T1000 (cell line): Measurements from ENCODE around the gene LDLRAP1.

Source experiments
- DNase-seq: peaks from one replicate; lab custom pipeline; 2025; ENCODE audit warnings: mixed read lengths; lab: John Stamatoyannopoulos, UW

Gene LDLRAP1

DNA sequence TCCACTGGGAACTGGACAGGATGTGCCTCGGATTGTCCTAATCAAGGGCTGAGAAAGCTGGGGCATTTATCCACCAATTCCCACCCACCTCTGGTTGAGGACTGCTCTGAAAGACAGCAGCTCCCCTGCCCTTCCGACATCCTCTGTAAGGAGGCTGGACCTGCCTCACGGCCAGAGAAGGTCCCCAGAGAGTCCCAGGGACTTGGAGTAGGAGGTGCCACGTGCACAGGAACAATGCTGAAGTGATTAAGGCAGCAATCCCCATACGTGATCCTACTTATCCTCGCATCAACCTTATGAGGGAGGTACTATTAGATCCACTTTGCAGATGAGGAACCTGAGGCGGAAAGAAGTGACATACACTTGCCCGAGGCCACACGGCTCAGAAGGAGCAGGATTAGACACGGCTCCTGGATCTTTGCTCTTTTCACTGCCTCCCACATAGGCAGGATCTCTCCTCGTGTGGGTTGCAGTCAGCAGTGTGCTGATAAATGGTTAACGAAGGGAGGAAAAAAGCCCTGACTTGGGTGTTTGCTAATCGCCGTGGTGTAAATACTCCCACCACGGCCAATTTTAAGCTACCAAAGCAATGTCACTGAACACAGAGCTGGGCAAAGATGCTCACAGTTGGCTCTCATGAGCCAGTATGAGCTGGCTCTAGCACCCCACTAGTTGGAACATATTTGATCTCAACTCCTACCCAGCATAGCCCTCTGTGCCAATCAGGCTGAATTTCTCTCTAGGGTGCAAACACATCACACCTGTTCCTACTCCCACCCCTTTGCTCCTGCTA, 18.6 kb upstream of the LDLRAP1 start:
- no peak for DNase-seq

DNA sequence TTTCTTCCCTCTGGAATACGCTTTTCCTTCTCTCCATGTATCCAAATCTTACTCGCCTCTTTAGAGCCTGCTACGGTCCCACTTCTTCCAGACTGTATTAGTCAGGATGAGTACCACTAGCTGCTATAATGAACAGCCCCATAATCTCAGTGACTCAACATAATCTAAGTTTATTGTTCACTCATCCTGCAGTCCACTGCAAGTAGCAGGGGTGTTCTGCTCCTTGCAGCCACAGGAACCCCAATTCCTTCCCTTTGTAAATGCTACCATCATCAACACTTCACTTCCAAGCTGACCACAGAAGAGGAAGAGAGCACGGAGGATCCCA, 18.1 kb upstream of the LDLRAP1 start:
- DNase-seq, result no peak

DNA sequence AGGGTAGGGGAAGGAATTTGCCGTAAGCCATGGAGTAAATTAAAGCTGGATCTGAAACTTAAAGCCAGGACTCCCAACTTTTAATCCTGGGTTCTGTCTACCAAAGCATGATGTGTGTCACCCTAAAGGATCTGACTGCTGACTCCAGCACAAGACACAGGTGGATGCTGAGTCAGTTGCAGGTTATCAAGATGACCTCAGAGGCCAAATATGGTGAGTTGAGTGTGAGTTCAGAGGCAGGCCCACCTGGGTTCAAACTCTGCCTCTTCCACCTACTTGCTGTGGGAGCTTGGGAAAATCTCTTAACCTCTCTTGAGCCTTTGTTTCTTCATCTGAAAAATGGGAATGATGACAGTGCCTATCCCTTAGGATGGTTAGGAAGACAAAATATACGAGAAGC, 16.7 kb upstream of the LDLRAP1 start:
- DNase-seq, result no peak

DNA sequence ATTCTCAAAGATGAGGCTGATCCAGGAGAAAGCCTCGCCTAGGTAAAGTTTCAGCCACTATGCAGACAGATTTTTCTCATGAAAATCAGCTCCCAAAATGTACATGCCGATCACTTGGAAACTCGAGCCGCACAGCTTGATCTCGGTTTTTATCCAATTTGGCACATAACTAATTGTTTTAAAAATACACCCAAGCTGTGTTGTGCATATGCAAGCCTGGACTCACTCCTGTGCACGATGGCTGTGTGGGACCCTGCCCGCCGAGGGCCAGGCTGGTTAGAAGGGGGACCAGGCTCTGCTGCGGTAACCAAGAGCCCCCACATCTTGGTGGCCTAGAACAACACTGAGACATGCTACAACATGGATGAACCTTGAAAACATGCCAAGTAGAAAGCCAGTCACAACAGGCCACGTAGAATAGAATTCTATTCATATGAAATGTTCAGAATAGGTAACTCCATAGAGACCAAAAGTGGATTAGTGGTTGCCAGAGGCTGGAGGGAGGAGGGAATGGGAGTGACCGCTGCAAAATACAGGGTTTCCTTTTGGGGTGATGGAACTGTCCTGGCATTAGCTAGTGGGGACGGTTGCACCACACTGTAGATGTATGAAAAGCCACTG, 16.1 kb upstream of the LDLRAP1 start:
- DNase-seq, result no peak

DNA sequence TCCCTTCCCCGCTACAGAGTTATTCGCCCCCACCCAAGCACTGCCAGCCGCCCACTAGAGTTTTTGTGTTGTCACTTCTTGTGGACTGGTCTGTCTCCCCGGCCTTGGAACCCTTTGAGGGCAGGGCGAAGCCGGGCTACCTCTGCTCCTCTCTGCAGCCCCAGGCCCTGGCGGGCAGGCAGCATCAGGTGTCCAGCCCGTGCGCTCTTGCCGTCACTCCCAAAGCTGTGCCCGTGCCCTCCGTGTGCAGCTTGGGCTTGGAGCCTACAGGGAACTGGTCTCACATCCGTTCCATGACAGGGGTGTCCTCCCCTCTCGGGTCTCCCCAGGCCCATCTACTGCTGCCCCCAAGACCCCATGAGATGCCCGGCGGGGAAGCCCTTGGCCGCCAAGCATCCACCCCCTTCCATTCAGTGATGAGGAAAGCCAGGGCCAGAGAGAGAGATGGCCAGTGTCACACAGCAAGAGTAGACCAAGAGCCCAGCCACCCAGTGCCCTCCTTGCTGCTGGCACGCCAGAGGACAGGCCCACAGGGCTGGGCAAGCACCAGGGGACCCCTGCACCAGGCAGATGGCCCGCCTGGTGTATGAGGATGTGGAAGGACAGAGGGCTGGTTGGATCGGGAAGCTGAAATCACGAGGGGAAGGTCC, 15.3 kb upstream of the LDLRAP1 start:
- no peak for DNase-seq

DNA sequence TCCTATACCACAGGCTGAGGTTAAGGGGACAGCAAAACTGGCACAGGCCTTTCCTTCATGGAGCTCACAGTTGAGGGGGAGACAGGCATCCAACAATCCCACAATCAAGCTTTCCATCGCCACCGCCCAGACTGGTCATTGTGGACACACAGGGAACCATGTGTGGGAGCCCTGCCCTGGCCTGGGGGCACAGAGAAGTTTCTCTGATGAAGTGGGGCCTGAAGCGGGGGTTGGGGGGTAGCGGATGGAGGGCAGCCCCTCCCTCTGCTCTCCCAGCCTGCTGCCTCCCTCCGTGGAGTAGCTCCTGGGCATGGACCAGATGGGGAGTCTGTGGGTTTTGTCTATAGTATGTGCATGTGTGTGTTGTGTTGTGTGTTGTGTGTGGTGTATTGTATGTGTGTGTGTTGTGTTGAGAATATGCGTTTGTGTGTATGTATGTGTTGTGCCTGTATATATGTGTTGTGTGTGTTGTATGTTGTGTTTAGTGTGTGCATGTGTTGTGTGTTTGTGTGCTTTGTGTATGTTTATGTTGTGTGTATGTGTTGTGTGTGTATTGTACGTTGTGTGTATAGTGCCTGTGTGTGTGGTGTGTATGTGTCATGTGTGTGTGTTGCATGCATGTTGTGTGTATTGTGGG, 14.4 kb upstream of the LDLRAP1 start:
- DNase-seq, result no peak

DNA sequence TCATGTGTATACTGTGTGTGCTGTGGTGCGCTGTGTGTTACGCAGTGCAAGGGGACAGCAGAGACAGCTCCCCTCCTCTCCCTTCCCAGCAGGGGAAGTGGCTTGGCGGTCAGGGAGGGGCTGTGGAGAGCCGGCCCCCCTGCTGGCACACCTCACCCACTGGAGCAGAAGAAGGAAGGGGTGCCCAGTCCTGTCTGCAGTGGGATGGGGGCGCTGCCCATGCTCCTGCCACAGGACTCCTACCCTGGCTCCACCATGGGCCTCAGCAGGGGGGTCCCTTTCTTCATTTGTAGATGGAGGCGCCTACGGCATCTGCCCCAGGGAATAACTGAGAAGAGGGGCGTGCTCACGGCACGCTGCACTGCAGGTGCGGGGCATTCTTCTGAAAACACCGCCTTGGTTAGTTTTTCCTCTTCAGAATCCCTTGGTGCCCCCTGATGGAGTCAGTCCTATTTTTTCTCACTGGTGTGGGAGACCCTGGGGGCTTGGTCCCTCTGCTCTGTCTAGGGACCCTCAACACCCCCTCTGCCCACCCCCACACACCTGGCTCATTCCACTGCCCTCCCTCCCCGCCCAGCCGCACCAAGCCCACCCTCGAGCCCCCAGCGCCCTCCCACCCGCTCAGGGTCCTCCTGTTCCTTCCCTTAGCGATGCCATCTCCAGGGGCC, 13.8 kb upstream of the LDLRAP1 start:
- no peak for DNase-seq

DNA sequence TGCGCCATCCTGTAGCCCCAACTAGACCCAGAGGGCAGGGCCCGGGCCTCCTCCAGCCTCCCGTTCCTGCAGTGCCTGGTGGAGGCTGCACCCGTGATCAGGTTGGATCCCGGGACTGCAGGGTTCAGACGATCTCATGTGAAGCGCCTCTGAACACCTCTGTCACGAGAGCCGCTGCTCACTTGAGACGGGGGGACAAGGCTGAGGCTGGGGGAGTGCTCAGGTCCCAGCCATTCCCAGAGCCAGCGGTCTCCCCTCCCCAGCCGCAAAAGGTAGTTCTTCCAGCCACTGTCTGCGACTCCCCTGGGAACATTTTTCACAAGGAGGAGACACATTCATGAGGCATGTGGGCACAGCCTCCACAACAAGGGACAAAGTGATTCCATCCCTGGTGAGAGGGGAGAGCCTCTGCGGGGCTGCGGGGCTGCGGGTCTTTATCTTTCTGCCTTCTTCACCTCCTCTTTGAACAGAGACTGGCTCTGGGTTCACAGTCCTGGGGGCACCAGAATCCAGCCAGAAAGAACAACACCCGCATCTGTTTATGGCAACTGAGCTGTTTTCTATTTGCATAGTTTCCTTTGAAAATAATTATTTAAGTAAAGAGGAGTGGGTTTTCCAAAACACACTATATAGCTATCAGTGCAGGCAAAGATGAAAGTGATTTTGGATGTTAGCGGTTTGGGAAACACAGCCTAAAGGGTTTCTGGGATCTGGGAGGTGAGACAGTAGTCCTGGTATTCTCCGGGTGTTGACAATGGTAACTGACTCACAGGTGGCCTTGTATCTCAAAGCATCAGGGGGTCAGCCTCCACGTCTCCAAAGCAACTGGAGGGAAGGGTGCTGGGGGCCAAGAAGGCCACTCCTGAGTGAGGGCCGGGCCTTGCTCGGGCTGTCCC, 13.0 kb upstream of the LDLRAP1 start:
- DNase-seq, result no peak

DNA sequence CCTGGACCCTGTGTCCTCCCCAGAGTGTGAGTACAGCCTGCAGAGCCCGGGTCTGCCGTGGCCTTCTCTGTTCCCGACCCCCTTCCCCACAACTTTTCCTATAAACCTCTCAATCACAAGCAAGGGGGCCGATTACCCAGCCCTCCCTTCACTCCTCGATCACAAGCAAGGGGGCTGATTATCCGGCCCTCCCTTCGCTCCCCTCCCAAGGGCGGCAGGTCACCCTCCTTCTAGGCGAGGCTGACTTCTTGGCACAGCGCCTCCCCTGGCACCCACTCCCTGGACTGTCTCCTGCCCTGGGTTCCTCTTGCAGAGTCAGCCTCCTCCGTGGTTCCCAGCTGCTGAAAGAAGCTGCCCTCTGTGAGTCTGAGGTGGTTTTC, 12.3 kb upstream of the LDLRAP1 start:
- DNase-seq, result no peak

DNA sequence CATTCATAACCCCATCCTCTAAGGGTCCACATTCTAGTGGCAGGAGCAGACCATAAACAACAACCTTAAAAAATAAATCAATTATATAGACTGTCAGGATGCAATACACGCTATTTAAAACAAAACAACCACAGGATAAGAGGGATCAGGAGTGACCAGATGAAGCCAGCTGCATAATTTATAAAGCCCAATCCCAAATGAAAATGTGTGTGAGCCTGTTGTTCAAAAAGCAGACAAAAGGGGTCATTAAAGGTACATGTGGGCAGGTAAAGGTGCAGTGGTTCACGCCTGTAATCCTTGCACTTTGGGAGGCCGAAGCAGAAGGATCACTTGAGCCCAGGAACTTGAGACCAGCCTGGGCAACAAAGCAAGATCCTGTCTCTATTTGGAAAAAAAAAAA, 10.4 kb upstream of the LDLRAP1 start:
- DNase-seq, result no peak

DNA sequence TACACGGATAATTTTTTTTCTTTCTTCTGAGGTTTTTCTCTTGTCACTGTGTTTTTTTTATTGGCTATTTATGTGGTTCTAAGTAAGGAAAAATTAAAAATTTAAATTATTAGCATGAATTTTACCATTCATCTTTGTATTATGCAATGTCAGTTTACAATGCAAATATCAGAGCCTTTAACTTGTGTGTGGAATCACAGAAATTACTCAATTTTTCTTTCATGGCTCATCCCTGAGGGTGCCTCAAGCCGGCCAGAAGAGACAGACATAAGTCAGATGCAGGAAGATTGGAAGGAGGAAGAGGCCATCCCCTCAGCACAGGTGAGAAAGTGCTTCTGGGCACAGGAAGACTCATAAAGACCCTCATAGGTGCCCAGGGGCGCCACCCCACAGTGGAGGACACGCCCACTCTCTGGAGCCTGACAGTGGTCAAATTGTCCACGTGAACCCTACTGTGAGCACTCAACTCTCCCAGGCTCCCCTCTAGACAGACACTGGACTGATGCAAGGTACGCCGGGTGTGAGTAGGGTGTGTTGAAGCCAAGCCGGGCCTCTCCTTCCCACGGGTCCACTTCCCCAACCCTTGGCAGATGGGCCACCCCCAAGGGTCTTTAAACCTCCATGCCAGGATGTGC, 9.5 kb upstream of the LDLRAP1 start:
- no peak for DNase-seq

DNA sequence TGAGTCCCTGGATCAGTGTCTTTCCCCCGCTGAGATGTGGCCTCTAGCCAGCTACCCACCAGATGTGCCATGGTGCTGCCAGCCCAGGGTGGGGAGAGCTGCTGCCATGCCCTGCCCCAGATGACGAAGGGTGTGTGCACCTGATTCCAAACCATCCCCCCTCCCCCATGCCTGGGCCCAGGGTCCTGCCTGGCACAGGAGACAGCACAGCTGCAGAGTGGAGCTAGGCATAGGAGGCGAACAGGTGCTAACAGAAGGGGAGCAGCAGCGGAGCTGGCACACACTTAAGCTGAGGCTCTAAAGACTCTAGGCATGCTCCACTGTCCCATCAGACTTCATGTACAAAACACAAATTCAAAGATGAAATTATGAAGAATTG, 9.0 kb upstream of the LDLRAP1 start:
- no peak for DNase-seq

DNA sequence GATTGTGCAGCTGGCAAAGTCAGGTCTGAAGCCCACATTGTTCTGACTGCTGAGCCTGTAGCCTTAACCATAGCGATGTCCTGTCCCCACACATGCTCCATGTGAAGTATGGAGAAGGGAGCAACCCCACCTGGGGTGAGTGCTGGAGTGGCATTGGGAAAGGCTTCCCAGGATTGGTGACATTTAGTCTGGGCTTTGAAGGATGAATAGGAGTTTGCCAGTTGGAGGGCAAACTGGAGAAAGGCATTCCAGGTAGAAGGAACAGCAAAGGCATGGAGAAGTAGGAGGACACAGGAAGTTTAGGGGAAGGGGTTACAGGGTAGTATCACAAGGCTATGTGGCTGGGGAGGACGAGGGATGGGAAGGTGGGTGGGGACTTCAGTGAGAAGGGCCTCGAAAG, 7.3 kb upstream of the LDLRAP1 start:
- DNase-seq, result no peak

DNA sequence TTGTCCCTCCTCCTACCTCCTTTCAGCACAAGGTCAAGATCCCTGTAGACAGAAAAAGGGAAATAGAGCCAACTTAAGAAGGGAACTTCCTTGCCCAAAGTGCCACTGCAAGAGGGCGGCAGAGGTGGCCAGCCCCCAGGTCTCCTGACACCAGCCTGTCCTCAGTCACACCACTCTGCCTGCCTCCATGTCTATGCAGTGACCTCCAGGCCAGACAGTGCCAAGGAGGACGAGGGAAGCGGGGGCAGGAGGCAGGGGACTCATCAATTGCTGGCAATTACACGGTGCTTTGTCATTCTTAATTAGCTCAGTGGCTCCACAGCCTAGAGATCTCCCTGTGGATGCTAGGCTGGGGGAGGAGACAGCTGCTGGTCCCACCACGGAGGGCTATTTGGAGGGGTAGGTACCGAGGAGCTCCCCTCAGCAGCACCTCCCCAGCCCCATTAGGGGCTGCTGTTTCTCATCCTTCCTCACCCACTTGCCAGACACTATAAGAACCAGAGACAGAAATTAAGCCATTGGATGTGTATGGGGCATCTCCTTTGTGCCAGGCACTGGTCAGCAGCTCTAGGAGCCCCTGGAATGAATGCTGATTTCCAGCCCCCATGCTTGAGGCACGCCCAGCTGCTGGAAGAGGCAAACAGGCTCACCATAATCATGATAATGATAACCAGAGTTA, 6.1 kb upstream of the LDLRAP1 start:
- DNase-seq, result no peak

DNA sequence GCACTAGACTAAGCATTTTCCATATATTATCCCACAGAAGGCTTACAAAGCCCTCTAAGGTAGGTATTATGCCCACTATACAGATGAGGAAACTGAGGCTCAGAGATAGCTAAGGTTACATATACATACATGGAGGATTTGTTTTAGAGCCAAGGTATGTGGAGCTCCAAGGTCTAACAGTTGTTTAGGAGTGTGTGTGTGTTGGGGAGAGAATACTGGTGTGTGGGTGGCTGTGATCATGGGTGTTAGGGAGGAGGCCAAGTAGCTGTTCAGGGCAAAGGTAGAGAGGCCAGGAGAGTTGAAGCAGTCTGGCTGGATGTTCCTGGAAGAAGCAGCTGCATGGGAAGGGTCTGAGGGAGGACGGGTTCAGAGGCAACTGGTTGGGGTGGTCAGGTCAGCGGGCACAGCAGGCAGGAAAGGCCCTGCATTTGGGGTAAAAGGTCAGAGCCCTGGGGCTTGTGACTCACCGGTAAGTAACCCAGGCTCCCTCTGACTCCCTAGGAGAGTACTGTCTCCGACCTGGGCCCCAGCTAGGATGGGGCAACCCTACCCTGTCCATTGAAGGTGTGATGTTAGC, 5.1 kb upstream of the LDLRAP1 start:
- DNase-seq, result no peak

DNA sequence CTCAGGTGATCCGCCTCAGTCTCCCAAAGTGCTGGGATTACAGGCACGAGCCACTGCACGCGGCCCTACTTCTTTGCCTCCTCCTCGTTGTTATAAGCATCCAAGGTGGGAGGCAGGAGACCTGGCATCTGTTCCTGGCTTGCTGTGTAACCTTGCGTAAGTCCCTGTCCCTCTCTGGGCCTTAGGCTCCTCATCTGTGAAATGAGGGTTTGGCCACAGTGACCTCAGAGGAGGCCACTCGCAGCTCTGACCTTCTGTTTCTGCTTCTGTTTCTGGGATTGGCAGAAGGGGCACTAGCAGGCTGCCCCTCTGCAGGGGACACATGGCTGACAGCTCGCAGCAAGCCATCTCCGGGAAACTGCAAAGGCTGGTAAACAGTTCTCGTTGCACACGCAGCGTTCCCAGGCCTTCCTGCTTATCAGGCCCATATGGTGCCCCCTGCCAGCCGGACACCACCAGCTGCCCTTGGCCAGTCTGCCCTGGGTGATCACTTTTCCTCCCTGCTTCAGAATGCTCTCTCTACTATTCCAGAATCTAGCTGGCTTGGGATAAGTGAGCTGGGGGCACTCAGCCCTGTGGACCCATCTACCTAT, 2.6 kb upstream of the LDLRAP1 start:
- no peak for DNase-seq

DNA sequence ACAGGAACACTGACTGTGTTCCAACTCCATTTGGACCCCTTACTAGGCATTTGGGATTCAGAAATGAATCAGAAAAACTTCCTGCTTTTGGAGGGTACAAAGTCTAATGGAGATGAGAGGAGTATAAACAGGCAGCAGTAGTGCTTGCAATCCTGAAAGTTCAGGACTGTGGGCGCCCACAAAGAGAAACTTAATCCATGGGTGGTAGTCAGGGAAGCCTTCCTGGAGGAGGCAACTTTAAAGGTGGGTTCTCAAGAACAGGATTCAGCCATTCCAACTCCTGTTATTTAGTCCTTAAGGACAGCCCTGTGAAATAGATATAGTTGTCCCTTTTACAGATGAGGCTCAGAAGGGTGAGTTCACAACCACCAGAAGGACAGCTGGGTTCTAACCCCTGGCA, 2.0 kb upstream of the LDLRAP1 start:
- DNase-seq, result no peak

DNA sequence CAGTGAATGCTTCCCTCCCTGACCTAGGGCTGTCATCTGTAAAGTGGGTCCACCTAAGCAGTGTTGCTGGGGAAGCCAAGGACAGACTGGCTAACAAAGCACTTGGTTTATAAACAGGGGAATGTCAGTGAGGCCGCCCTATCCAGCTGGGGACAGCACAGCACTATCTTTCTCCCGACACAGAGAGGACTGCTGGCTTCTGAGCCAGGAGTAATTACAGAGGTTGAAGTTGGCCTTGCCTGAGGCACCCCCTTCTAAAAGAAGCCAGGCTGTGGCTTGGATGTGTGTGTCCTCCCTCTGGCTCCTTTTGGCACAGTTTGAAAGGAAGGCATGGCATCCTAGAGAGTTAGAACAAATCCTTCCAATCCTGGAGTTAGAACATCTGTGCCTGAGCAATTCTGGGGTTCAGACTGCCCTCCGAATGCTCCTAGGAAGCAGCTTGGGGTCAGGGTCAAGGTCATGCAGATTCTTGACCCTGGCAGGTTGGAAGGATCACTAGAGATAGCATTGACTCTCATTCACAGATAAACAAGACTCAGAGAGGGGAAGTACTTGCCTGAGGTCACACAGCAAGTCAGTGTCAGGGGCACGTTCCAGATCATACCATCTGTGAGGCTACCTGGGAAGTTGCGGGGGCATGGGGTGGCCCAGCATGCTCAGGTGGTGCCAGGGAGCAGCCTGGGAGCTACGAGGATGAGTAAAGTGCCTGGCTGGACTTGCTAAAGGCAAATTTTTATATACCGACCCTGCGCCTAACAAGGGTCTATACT, 1.3 kb upstream of the LDLRAP1 start:
- no peak for DNase-seq

DNA sequence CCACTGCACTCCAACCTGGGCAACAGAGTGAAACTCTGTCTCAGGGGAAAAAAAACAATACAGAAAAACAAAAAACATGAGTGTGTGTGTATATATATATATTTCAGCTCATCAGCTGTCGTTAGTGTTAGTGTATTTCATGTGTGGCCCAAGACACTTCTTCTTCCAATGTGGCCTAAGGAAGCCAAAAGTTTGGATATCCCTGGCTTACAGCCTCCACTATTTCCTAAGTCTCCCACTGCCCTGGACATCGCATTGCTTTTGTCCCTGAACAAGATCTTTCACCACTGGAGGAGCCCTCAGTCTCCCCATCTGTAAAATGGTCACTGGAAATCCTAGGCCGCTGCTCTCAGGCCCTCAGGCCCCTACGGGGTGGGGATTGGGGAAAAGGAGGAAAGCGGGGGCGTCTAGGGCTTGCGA, 391 bp upstream of the LDLRAP1 start:
- no peak for DNase-seq
